A549 (cell line): ENCODE measurements around the gene DACH1.

Experiments used
- CEBPB ChIP-seq, 2 experiments: fragments of >200 bp in 1 of 2; sonication (Bioruptor Twin) in 1 of 2; formaldehyde crosslinking in 1 of 2; IDR thresholded peaks; 2 replicates each; pipeline ENCODE4 v1.6.1; 2012 to 2016
- CTCF ChIP-seq: fragments of >200 bp; sonication (Bioruptor Twin); formaldehyde crosslinking; IDR thresholded peaks from 3 replicates; pipeline ENCODE4 v1.5.1; 2016
- FOSL2 ChIP-seq, 2 experiments: fragments of 450-650 bp in 1 of 2; fragments of >200 bp in 1 of 2; sonication (Bioruptor Twin) in 1 of 2; formaldehyde crosslinking; IDR thresholded peaks; 2 replicates each; pipeline versions ENCODE4 v1.5.0 to v1.6.1; 2016 to 2020; ENCODE audit warnings: mild to moderate bottlenecking in 1 of 2, moderate library complexity in 1 of 2
- MAX ChIP-seq: IDR thresholded peaks from 2 replicates; pipeline ENCODE4 v1.6.1; 2012
- RAD21 ChIP-seq, 2 experiments: fragments of >200 bp in 1 of 2; sonication (Bioruptor Twin) in 1 of 2; formaldehyde crosslinking in 1 of 2; IDR thresholded peaks in 1 of 2; conservative IDR thresholded peaks in 1 of 2; 2 replicates in 1 of 2; 3 replicates in 1 of 2; pipeline ENCODE4 v1.6.1; 2012 to 2018; ENCODE audit warnings: inconsistent platforms in 1 of 2
- ZFP36 ChIP-seq: fragments of 450-650 bp; IDR thresholded peaks from 2 replicates; pipeline ENCODE4 v1.6.1; 2014; ENCODE audit warnings: borderline replicate concordance; ENCODE audit not compliant: partially characterized antibody

- no peak for TF ChIP-seq RAD21 (conservative IDR thresholded peaks at IDR 0.05 in 1 of 2, IDR thresholded peaks at IDR 0.05 in 1 of 2)
- TF ChIP-seq CEBPB (IDR thresholded peaks at IDR 0.05): no peak
- TF ChIP-seq CTCF: no peak
- TF ChIP-seq FOSL2 (IDR thresholded peaks at IDR 0.05): no peak
- TF ChIP-seq FOSL2 (CRISPR knock-in tag; IDR thresholded peaks at IDR 0.05): no peak
- TF ChIP-seq ZFP36: no peak
- no peak for TF ChIP-seq MAX
Observed at GRCh38 chr13:71587817-71588216, 279.2 kb downstream of the DACH1 start.
